ENCODE results near the gene ANKRD65. TPM values are rescaled to one million over a fixed set of nuclear protein-coding genes. Genes with fewer than 3 reads are reported as not detected.

The ANKRD65 gene
- total RNA-seq, 3 donors from 2014 or later: 0.81 to 11.3 (median 1.9) TPM

DNA sequence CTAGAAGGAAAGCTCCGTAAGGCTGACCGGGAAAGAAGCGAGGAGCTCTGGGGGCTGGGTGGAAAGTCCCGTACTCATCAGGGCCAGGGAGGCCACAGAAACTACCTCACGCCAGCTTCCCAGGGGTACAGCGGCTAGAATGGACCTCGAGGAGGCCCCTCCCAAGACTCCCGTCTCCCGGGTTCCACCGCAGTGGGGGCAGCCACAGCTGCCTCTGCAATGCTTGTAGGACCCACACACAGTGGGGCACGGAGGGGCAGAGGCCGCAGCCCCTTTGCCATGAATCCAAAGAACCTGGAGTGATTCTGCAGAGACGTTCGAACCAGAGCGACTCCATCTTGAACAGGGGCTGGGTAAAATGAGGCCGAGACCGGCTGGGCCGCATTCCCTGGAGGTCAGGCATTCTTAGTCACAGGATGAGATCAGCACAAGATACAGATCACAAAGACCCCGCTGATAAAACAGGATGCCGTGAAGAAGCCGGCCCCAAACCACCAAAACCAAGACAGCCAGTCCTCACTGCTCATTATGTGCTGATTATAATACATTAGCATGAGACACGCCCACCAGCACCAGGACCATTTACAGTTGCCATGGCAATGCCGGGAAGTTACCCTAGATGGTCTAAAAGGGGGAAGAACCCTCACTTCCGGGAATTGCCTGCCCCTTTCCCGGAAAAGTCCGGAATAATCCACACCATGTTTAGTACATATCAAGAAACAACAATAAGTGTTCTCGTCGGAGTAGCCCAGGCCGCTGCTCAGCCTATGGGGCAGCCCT lies 1.6 kb upstream of the ANKRD65 start:
- Histone ChIP-seq H3K4me3 (no peak overlapping the region), H3K4me1 (ENCODE audit: low read depth) (peaks cover 6% of the 10 kb centered on the region), H3K36me3 (ENCODE audit: low read depth) (no peaks in the 10 kb centered on the region), H3K9me3 (no peaks in the 10 kb centered on the region)
- TF ChIP-seq, protein P1, sequence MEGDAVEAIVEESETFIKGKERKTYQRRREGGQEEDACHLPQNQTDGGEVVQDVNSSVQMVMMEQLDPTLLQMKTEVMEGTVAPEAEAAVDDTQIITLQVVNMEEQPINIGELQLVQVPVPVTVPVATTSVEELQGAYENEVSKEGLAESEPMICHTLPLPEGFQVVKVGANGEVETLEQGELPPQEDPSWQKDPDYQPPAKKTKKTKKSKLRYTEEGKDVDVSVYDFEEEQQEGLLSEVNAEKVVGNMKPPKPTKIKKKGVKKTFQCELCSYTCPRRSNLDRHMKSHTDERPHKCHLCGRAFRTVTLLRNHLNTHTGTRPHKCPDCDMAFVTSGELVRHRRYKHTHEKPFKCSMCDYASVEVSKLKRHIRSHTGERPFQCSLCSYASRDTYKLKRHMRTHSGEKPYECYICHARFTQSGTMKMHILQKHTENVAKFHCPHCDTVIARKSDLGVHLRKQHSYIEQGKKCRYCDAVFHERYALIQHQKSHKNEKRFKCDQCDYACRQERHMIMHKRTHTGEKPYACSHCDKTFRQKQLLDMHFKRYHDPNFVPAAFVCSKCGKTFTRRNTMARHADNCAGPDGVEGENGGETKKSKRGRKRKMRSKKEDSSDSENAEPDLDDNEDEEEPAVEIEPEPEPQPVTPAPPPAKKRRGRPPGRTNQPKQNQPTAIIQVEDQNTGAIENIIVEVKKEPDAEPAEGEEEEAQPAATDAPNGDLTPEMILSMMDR (IDR thresholded peaks at IDR 0.05): no peak
- intact Hi-C loops (cut with DNase I, micrococcal nuclease): no loop called here
- no peak for ATAC-seq
- DNase-seq: peak in 1 of 3 donors; percentile 30

DNA sequence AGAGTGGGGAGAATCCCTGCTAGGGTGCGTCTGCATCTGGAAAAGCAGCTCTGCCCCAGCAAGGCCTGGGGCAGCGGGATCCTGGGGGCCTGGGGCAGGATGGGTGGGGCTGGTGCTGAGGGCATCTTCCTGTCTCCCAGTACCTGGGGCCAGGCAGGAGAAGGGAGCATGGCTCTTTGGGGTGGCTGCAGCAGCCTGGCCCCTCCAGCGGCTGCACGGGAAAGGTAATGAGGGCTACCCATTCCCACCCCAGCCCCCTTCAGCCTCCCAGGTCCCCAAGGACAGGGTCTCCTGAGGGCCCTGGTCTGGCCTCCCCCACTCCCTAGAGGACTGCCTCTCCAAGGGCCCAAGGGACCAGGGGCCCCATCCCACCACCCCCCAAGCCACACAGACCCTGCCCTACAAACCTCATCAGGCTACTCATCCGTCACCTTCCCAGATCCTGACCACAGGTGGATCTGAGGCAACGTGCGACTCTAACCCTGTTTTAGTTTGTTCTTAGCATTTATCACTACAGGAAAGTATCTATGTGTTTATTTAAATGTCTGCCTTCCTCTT lies 910 bp upstream of the ANKRD65 start:
- Histone ChIP-seq H3K36me3 (ENCODE audit: low read depth) (no peaks in the 10 kb centered on the region), H3K4me1 (ENCODE audit: low read depth) (peaks cover 6% of the 10 kb centered on the region), H3K4me3 (no peak overlapping the region), H3K9me3 (no peaks in the 10 kb centered on the region)
- intact Hi-C loops (cut with DNase I, micrococcal nuclease): no loop called here
- TF ChIP-seq, protein P1 (IDR thresholded peaks at IDR 0.05): no peak
- ATAC-seq (no peak), DNase-seq (peak in 1 of 3 donors; percentile 33)

DNA sequence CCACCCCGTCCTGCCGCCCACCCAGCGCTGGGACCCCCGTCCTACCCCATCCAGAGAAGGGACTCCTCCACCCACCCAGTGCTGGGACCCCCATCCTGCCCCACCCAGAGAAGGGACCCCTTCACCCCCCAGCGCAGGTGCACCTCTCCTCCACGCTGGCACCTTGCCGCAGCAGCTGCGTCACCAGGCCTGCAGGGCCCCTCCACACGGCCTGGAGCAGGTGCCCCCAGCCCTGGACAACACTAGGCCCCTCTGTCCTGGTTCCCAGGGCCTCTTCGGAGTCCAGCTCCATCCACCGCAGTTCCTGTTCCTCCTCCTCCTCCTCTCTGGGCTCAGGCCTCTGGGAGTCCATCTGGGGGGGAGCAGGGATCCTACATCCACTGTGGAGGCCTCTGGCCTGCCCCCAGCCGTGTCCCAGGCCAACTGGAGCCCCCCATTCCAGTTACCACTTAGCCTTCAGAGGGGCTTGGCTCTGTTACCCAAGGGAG lies 378 bp downstream of the ANKRD65 start:
- Histone ChIP-seq H3K36me3 (ENCODE audit: low read depth) (no peaks in the 10 kb centered on the region), H3K4me3 (no peak overlapping the region), H3K9me3 (no peaks in the 10 kb centered on the region), H3K4me1 (ENCODE audit: low read depth) (peaks cover 6% of the 10 kb centered on the region)
- intact Hi-C loops (cut with DNase I, micrococcal nuclease): no loop called here
- DNase-seq: peak in 2 of 3 donors; percentile 18 to 33
- peak; percentile 6 for ATAC-seq
- TF ChIP-seq, protein P1 (IDR thresholded peaks at IDR 0.05): no peak

DNA sequence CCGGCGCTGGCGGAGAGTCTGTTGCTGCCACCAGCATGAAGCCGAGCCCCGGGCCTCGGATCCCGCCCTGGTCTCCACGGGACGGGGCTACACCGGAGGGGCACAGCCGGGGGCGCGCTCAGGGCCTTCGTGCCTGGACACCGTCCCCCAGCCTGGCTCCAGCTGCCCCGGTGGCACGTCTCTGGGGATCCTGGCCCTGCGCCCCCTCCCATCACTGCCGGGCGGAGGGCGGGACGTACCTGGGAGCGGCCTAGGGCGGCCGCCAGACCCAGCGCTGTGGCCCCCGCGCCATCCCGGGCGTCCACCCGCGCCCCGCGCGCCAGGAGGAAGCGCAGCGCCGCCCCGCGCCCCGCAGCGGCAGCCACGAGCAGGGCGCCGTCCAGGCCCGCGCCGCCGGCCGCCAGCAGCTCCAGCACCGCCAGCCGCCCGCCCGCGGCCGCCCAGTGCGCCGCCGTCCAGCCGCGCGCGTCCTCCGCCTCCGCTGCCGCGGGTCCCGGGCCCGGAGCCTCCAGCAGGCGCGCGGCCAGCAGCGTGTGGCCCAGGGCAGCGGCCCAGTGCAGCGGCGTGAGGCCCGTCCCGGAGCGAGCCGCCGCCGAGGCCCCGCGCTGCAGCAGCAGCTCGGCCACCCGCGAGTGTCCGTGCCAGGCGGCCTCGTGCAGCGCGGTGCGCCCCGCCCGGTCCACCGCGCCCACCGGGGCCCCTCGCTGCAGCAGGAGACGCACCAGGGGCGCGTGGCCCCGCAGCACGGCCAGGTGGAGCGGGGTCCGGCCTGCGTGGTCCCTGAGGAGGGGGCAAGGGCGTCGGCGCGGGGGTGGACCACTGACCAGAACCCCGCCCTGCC lies 1.0 kb downstream of the ANKRD65 start:
- DNase-seq: peak in 2 of 3 donors; percentile 44
- Histone ChIP-seq H3K9me3 (no peaks in the 10 kb centered on the region), H3K36me3 (ENCODE audit: low read depth) (no peaks in the 10 kb centered on the region), H3K4me3 (no peak overlapping the region), H3K4me1 (ENCODE audit: low read depth) (peaks cover 6% of the 10 kb centered on the region)
- intact Hi-C loops (cut with DNase I, micrococcal nuclease): no loop called here
- TF ChIP-seq, protein P1 (IDR thresholded peaks at IDR 0.05): no peak
- ATAC-seq: peak; percentile 79

DNA sequence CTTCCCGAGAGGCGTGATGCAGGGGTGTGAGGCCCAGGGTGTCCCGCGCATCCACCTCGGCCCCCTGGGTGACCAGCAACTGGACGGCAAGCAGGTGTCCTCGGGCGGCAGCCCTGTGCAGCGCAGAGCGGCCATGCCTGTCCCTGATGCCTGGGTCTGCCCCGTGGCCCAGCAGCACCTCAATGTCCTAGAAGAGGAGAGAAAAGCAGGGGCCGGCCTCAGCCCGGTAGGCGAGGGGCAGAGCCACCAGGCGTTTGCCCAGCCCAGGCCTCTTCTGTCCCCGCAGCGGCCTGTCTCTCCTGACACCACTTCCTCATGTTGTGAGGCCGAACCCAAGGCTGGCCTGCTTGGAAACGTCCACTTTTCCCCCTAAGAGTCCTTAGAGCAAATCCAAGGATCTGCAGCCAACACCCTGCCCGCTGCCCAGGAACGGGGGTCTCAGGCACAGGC lies 1.7 kb downstream of the ANKRD65 start:
- H3K9me3 ChIP-seq: no peaks in the 10 kb centered on the region
- no peaks in the 10 kb centered on the region for H3K36me3 ChIP-seq (ENCODE audit: low read depth)
- ATAC-seq: peak; percentile 23
- peaks cover 6% of the 10 kb centered on the region for H3K4me1 ChIP-seq (ENCODE audit: low read depth)
- peak in 2 of 3 donors; percentile 22 to 50 for DNase-seq
- intact Hi-C loops (cut with DNase I, micrococcal nuclease): no loop called here
- no peak overlapping the region for H3K4me3 ChIP-seq
- TF ChIP-seq, protein P1 (IDR thresholded peaks at IDR 0.05): no peak
